ENCODE data around the gene POU6F1.
"Not testable (repeated sequence)": the region's sequence is repeated elsewhere in the genome, so short reads cannot be mapped to it uniquely, and the experiment has no call there.

Gene POU6F1, protein sequence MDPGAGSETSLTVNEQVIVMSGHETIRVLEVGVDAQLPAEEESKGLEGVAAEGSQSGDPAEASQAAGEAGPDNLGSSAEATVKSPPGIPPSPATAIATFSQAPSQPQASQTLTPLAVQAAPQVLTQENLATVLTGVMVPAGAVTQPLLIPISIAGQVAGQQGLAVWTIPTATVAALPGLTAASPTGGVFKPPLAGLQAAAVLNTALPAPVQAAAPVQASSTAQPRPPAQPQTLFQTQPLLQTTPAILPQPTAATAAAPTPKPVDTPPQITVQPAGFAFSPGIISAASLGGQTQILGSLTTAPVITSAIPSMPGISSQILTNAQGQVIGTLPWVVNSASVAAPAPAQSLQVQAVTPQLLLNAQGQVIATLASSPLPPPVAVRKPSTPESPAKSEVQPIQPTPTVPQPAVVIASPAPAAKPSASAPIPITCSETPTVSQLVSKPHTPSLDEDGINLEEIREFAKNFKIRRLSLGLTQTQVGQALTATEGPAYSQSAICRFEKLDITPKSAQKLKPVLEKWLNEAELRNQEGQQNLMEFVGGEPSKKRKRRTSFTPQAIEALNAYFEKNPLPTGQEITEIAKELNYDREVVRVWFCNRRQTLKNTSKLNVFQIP

DNA sequence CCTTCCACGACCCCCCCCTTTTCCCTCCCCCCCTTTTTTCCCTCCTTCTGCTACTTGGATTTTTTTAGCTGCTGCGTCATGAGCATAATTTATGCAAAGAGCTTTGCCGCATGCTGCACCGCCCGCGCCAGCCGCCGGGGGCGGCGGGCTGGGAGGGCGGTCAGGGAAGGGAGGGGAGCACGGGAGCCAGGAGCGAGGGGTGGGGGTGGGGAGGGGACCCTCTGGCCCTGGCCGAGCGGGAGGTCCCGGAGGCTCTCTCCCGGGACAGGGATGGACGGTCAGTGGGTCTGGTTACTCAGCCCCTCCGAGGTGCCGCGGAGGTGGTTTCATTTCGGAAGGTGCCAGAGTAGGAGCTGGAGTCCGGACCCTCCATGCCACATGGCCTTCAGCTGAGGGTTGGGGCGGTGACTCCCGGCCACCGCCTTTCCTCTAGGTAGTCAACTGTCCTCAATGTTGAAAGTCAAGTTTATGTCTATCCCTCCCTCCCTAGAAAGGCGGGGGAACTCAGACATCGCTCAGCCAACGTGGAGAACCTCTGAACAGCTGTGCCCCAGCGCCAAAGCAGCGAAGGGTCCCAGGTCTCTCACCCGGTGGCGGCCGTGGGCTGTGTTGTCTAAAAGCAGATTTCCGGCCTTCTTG lies at the start of gene POU6F1:
Gene POU6F1 (minus strand): TSS at position 95 of the 639 bp plus-strand sequence. CDS start 11,226 bp downstream, outside the sequence.
- DNase-seq (ENCODE audit: insufficient read length, low spot score) (peak; percentile 87), FAIRE-seq (no peak)
- TF ChIP-seq, protein P1, sequence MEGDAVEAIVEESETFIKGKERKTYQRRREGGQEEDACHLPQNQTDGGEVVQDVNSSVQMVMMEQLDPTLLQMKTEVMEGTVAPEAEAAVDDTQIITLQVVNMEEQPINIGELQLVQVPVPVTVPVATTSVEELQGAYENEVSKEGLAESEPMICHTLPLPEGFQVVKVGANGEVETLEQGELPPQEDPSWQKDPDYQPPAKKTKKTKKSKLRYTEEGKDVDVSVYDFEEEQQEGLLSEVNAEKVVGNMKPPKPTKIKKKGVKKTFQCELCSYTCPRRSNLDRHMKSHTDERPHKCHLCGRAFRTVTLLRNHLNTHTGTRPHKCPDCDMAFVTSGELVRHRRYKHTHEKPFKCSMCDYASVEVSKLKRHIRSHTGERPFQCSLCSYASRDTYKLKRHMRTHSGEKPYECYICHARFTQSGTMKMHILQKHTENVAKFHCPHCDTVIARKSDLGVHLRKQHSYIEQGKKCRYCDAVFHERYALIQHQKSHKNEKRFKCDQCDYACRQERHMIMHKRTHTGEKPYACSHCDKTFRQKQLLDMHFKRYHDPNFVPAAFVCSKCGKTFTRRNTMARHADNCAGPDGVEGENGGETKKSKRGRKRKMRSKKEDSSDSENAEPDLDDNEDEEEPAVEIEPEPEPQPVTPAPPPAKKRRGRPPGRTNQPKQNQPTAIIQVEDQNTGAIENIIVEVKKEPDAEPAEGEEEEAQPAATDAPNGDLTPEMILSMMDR (IDR thresholded peaks at IDR 0.05; ENCODE audit: insufficient read depth, missing control alignments): peak; percentile 9

DNA sequence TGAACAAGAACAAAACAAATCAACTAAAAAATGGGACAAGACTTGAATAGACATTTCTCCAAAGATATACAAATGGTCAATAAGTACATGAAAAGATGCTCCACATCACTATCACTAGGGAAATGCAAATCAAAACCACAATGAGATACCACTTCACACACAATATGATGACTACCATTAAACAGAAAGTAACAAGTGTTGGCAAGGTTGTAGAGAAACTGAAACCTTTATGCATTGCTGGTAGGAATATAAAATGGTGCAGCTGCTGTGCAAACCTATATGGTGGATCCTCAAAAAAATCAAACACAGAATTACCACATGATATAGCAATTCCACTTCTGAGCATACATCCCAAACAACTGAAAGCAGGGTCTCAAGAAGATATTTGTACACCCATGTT lies 47.2 kb upstream of the POU6F1 start:
- DNase-seq (ENCODE audit: insufficient read length, low spot score): no peak
- no peak for FAIRE-seq
- TF ChIP-seq, protein P1 (IDR thresholded peaks at IDR 0.05; ENCODE audit: insufficient read depth, missing control alignments): no peak

DNA sequence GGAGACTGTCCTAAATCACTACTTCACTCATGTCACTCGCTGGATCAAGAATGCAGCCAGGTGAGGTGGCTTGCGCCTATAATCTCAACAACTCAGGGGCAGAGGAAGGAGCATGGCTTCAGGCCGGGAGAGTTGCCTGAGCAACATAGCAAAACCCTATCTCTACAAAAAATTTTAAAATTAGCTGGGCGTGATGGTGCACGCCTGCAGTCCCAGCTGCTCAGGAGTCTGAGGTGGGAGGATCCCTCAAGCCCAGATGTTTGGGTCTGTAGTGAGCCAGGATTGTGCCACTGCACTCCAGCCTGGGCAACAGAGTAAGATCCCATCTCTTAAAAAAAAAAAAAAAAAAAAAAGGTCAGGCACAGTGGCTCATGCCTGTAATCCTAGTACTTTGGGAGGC lies 46.4 kb upstream of the POU6F1 start:
- TF ChIP-seq, protein P1 (IDR thresholded peaks at IDR 0.05; ENCODE audit: insufficient read depth, missing control alignments): no peak
- no peak for FAIRE-seq
- DNase-seq (ENCODE audit: insufficient read length, low spot score): no peak

DNA sequence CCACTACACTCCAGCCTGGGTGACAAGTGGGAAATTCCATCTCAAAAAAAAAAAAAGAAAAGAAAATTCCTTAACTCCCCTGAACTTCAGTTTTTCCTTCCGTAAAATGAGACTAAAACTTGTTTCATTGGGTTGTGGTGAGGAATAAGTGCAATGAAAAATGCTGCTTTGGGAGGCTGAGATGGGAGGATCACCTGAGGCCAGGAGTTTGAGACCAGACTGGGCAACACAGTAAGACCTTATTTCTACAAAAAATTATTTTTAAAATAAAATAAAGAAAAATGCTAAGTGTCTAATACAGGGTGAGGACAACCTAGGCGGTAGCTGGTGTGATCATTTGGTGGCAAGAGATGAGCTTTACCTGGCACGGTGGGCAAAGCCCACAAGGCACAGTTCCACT lies 45.5 kb upstream of the POU6F1 start:
- no peak for DNase-seq (ENCODE audit: insufficient read length, low spot score)
- FAIRE-seq: no peak
- TF ChIP-seq, protein P1 (IDR thresholded peaks at IDR 0.05; ENCODE audit: insufficient read depth, missing control alignments): no peak

DNA sequence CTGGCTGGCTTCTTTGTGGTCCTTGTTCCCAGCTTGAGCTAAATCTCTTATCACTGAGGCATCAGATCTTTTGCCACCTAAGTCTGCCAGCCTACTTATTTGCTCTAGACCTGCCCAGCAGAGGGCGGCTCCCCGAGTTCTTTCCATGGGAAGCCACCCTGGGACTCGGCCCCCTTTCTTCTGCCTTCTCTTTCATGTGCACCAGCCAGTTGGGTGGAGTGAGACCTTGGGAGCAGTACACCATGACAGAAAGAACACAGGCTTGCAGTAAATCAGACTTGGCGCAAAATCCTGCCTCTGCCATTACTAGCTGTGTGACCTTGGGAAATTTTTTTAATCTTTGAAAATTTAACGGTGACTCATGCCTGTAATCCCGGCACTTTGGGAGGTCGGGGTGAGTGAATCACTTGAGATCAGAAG lies 44.9 kb upstream of the POU6F1 start:
- TF ChIP-seq, protein P1 (IDR thresholded peaks at IDR 0.05; ENCODE audit: insufficient read depth, missing control alignments): peak; percentile 46
- no peak for FAIRE-seq
- DNase-seq (ENCODE audit: insufficient read length, low spot score): no peak

DNA sequence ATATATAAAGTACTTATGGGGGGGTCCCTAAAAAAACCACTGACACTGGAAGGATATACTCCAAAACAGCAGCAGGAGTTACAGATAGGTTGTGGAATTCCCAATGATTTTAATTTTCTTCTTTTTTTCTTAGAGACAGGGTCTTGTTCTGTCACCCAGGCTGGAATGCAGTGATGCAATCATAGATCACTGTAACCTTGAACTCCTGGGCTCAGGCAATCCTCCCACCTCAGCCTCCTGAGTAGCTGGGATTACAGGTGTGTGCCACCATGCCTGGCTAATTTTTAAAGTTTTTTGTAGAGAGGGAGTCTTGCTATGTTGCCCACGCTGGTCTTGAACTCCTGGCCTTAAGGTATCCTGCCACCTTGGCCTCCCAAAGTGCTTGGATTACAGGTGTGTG lies 41.7 kb upstream of the POU6F1 start:
- DNase-seq (ENCODE audit: insufficient read length, low spot score); FAIRE-seq: not testable (repeated sequence)

DNA sequence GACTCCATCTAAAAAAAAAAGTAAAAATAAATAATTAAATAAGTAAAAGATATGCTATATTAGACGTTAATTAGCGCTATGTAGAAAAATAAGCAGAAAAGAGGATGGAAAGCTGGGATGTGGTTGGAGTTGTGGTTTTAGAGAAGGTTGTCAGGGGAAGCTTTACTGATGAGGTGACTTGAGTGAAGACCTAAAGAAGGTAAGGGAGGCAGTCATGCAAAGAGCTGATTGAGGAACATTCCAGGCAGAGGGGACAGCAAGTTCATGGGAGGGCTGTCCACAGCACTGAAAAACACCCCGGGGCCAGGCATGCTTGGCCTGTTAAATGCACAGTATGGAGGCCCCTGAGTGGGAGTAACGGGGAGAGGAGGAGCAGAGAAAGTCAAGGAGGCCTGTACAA lies 36.7 kb upstream of the POU6F1 start:
- FAIRE-seq (no peak), DNase-seq (ENCODE audit: insufficient read length, low spot score) (no peak)
- TF ChIP-seq, protein P1 (IDR thresholded peaks at IDR 0.05; ENCODE audit: insufficient read depth, missing control alignments): no peak

Measured in D721Med (cell line).